LNCAP (cell line): ENCODE data around the gene NOC3L.
A peak's percentile ranks its signal among the peaks of the same experiment; 100 is the strongest.

ENCODE experiments used
- TF ChIP-seq, protein P1 (sequence below): fragments of 450-650 bp; IDR thresholded peaks from 2 replicates; pipeline ENCODE4 v1.5.1; 2017; ENCODE audit warnings: mild to moderate bottlenecking

The NOC3L gene

DNA sequence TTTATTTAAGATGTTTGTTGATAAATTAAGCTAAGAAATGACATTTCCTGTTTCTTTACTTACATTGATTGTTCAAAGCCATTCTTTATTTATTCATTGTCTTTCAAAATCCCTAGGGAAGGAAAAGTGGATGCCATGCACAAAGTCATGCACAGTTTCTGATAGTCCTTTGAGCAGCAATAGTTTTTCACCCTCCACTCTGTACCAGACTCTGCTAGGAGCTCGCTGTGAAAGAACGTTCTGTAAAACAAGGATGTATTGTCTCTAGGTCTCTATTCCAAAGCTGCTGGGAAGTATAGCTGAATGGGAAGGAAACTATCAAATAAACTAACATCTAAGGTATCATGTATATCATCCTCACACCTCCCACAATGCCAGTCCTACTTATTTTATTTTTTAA lies 7.8 kb upstream of the NOC3L start:
- TF ChIP-seq, protein P1, sequence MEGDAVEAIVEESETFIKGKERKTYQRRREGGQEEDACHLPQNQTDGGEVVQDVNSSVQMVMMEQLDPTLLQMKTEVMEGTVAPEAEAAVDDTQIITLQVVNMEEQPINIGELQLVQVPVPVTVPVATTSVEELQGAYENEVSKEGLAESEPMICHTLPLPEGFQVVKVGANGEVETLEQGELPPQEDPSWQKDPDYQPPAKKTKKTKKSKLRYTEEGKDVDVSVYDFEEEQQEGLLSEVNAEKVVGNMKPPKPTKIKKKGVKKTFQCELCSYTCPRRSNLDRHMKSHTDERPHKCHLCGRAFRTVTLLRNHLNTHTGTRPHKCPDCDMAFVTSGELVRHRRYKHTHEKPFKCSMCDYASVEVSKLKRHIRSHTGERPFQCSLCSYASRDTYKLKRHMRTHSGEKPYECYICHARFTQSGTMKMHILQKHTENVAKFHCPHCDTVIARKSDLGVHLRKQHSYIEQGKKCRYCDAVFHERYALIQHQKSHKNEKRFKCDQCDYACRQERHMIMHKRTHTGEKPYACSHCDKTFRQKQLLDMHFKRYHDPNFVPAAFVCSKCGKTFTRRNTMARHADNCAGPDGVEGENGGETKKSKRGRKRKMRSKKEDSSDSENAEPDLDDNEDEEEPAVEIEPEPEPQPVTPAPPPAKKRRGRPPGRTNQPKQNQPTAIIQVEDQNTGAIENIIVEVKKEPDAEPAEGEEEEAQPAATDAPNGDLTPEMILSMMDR: no peak

GRCh38 chr10:94366382-94366781 lies 3.6 kb upstream of the NOC3L start:
- TF ChIP-seq, protein P1: no peak

DNA sequence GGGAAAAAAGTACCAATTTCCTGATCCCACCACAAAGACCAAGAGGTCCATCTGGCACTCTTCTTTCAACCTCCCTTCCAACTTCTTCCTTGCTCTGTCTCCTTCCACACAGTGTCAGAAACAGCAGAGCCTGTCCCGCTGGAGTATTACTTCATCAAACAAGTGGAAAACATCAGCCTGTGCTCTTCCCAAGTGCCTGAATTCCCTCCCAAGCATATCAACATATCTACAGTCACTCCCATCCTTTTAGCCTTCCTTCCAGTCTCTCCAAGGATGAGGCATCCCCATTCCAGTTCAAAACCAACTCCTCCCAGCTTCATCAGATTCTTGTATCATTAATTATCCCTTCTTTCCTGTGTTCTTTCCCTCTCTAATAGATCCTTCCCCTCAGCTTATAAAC lies 1.7 kb upstream of the NOC3L start:
- TF ChIP-seq, protein P1: no peak

- TF ChIP-seq, protein P1: 0 out of 2 replicates have a peak, but pooled peaks have one; percentile 6
Measured at GRCh38 chr10:94363251-94363565, 469 bp upstream of the NOC3L start.

DNA sequence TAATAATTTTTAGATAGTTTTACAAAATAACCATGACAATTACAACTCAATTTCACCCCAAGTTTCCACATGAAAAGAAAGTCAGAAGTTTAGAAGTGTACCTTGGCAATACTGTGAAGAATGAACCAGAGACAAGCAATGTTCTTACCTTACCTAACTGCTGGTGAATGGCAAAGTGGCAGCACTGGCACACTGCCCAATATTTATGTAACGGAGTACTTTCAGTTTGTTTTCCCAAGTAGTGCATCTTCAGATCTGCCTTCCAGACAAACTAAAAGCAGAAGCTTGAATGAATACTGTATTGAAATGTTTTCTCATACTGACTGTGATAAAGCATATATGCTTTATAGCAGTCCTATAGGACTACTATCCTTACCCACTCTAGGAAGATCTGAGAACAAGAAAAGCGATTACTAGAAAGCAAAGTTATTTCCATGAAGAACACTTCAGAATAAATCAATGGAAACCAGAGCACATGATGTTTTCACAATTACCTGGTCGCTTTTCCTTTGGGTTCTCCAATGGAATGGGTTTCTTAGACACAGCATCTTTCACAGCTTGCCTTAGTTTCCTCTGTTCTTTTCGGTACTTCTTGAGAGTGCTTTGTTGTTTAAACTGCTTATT lies 1.5 kb downstream of the NOC3L start:
- TF ChIP-seq, protein P1: no peak

DNA sequence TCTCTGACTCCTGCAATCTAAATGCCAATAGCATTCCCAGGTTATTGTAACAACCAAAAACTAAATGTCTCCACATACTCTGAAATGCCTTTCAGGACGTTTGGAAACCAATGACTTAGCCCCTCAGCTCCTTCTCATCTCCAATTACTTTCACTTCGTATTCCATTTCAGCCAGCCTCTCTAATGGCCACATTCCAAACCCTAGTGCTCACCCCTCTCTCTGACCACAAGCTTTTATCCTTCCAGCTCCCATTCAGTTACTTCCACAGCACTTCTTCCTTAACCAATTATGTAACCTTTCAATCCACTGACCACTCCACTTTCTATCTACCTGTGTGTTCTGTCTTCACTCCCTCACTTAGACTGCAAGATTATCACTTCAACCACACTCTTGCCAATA lies 4.3 kb downstream of the NOC3L start:
- TF ChIP-seq, protein P1: no peak

DNA sequence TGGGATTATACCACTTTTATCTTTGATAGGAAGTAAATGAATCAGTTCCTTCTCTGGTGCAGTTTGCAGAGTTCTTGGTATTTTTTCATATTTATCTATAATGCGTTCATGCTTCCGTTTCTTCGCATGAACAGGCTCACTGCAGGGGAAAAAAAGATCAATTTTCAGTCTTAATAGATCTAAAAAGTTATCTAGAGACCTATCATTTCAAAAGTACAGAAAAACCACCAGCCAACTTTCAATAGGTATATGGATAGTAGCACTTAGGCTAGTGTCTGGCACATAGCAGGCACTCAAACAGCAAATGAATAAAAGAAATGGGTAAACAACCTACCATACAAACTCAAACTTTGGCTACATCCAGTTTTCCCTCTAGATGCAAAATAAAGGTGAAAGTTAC lies 5.5 kb downstream of the NOC3L start:
- TF ChIP-seq, protein P1: no peak

DNA sequence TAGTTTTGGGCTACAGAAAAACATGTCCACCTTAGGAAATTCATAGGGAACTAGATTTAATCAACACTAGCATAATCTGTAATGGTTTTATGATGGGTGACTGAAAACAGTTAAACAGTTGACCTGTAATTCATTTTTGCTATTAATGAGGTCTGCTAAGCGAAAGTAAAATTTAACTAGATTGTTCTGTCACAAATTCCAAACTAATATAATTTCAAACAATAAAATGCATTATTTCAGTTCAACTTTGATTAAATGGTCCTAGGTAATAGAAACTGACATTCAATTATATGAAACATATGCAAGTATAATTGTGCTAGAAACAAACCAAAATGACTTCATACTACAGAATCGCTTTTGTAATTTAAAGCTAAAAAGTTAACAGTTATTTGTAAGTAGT lies 6.9 kb downstream of the NOC3L start:
- TF ChIP-seq, protein P1: no peak
